ENCODE data around the gene CES2.
A peak's percentile ranks its signal among the peaks of the same experiment; 100 is the strongest.

DNA sequence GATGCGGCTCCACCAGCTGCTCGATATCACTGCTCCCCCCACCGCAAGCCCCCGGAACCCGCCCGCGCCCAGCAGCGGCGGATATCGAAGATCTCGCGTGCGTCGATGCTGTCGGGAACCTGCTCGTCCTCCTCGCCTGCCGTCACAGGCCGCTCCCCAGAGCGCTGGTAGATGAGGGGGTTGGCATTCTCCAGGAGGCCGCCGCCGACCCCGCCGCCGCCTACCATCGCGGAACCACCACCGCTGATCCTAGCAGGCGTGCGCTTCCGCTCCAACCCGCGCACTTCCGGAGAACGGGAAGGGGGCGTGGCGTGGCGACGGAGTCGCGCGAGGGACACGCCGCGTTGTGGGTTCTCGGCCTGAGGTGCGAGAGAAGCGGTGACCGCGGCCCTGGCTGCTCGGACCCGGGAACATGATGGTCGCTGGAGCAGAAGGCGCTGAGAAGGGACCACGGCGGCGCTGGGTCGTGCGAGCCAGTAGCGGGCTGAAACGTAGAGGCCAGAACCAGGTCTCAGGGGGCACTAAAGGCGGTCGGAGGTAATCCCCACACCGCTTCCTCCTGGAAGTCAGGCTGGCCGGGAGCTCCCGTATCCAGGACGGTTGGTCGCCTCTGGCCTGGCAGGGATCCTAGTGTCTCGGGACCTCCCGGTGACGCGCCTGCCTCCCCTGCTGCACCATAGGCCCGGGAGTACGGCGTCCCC, 1.0 kb upstream of the CES2 start, which contains the start of gene CIAO2B:
- peak in 1 of 2 donors; percentile 82 for TF ChIP-seq POLR2A (IDR thresholded peaks at IDR 0.05)
- TF ChIP-seq, protein P1, sequence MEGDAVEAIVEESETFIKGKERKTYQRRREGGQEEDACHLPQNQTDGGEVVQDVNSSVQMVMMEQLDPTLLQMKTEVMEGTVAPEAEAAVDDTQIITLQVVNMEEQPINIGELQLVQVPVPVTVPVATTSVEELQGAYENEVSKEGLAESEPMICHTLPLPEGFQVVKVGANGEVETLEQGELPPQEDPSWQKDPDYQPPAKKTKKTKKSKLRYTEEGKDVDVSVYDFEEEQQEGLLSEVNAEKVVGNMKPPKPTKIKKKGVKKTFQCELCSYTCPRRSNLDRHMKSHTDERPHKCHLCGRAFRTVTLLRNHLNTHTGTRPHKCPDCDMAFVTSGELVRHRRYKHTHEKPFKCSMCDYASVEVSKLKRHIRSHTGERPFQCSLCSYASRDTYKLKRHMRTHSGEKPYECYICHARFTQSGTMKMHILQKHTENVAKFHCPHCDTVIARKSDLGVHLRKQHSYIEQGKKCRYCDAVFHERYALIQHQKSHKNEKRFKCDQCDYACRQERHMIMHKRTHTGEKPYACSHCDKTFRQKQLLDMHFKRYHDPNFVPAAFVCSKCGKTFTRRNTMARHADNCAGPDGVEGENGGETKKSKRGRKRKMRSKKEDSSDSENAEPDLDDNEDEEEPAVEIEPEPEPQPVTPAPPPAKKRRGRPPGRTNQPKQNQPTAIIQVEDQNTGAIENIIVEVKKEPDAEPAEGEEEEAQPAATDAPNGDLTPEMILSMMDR (IDR thresholded peaks at IDR 0.05) = no peak

Measured in thyroid gland (tissue), 4 donors.